Measurements from ENCODE around the gene CYB5B. TPM values are rescaled to one million over a fixed set of nuclear protein-coding genes. Genes with fewer than 3 reads are reported as not detected.

The CYB5B gene
- total RNA-seq, 1 donor from 2014 or later, result 124 TPM

DNA sequence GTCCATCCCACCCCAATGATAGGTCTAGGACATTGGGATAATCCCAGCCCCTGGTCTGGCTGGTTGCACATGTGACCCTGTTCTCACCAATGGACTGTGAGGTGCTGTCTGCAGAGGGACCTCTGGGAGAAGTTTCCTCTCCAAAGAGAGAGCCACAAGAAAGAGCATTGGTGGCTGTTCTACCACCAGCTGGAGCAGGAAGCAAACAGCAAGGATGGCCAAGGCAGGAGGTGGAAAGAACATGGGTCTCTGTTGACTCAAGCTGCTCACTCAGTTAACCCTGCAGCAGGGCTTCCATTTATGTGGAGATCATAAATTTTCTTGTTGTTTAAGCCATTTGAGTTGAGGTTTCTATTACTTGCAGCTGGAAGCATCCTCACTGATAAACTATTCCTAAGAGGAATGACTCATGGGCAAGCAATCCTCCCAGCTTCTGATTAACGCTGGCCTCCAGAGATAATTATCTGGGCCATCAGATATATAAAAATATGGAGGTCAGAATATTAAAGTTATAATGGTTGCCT, 52.6 kb downstream of the CYB5B start:
- no peak for TF ChIP-seq CTCF (IDR thresholded peaks at IDR 0.05; ENCODE audit: partially characterized antibody, unreplicated experiment)
- no peak overlapping the region for H3K27ac Mint-ChIP-seq (ENCODE audit: unreplicated experiment)
- H3K4me1 Mint-ChIP-seq (ENCODE audit: low read depth, unreplicated experiment), result peaks cover 4% of the 10 kb centered on the region
- H3K36me3 Mint-ChIP-seq (ENCODE audit: unreplicated experiment), result no peaks in the 10 kb centered on the region
- H3K4me3 Mint-ChIP-seq (ENCODE audit: unreplicated experiment), result no peak overlapping the region
- peaks cover 4% of the 10 kb centered on the region for H3K27me3 Mint-ChIP-seq (ENCODE audit: unreplicated experiment)
- no peak for DNase-seq
- no peaks in the 10 kb centered on the region for H3K9me3 Mint-ChIP-seq (ENCODE audit: unreplicated experiment)

DNA sequence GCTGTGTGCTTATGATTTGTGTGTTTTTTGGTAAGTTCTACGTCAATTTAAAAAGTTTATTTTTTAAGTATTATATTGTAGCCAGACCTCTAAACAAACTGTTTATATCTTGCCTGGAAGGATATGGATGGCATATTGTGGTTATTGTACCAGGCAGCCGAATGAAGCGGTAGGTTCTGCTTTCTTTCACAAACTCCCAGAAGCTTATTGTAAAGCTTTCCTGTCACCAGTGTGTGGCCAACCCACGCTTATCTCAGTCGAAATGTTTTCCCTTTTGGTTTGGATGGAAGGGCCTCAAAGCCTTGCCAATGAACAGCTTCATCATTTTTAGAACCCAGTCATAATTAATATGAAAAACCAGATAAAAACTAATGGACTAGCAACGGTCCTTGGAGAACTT, 53.1 kb downstream of the CYB5B start:
- Mint-ChIP-seq H3K27ac (ENCODE audit: unreplicated experiment) (no peak overlapping the region), H3K27me3 (ENCODE audit: unreplicated experiment) (peaks cover 4% of the 10 kb centered on the region), H3K4me3 (ENCODE audit: unreplicated experiment) (no peak overlapping the region), H3K9me3 (ENCODE audit: unreplicated experiment) (peaks cover under 1% of the 10 kb centered on the region), H3K4me1 (ENCODE audit: low read depth, unreplicated experiment) (peaks cover 9% of the 10 kb centered on the region), H3K36me3 (ENCODE audit: unreplicated experiment) (no peaks in the 10 kb centered on the region)
- TF ChIP-seq CTCF (IDR thresholded peaks at IDR 0.05; ENCODE audit: partially characterized antibody, unreplicated experiment), result no peak
- no peak for DNase-seq

DNA sequence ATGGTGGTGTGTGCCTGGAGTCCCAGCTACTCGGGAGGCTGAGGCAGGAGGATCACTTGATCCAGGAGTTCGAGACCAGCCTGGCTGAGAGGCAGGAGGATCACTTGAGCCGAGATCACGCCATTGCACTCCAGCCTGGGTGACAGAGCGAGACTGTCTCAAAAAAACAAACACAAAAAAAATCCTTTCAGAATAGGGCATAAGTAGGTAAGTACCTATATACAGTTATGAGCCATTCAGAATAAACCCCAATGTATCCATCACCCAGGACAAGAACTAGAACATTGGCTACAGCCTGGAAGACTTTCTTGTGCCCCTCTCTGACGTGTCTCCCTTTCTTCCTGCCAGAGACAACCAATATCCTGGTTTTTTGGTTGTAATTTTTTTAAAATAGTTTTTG, 54.3 kb downstream of the CYB5B start:
- Mint-ChIP-seq H3K4me1 (ENCODE audit: low read depth, unreplicated experiment) (peaks cover 13% of the 10 kb centered on the region), H3K9me3 (ENCODE audit: unreplicated experiment) (peaks cover 4% of the 10 kb centered on the region), H3K27me3 (ENCODE audit: unreplicated experiment) (peaks cover 4% of the 10 kb centered on the region), H3K36me3 (ENCODE audit: unreplicated experiment) (no peaks in the 10 kb centered on the region), H3K4me3 (ENCODE audit: unreplicated experiment) (no peak overlapping the region), H3K27ac (ENCODE audit: unreplicated experiment) (no peak overlapping the region)
- DNase-seq, result no peak
- TF ChIP-seq CTCF (IDR thresholded peaks at IDR 0.05; ENCODE audit: partially characterized antibody, unreplicated experiment), result no peak

- H3K36me3 Mint-ChIP-seq (ENCODE audit: unreplicated experiment), result no peaks in the 10 kb centered on the region
- no peak overlapping the region for H3K27ac Mint-ChIP-seq (ENCODE audit: unreplicated experiment)
- TF ChIP-seq CTCF (IDR thresholded peaks at IDR 0.05; ENCODE audit: partially characterized antibody, unreplicated experiment), result no peak
- H3K4me3 Mint-ChIP-seq (ENCODE audit: unreplicated experiment), result no peak overlapping the region
- H3K4me1 Mint-ChIP-seq (ENCODE audit: low read depth, unreplicated experiment), result peaks cover 13% of the 10 kb centered on the region
- H3K27me3 Mint-ChIP-seq (ENCODE audit: unreplicated experiment), result peaks cover 4% of the 10 kb centered on the region
- no peak for DNase-seq
- H3K9me3 Mint-ChIP-seq (ENCODE audit: unreplicated experiment), result peaks cover 4% of the 10 kb centered on the region
Measured at GRCh38 chr16:69479775-69480174, 55.4 kb downstream of the CYB5B start.

GRCh38 chr16:69481901-69482341, 57.5 kb downstream of the CYB5B start:
- Mint-ChIP-seq H3K4me1 (ENCODE audit: low read depth, unreplicated experiment) (peaks cover 13% of the 10 kb centered on the region), H3K4me3 (ENCODE audit: unreplicated experiment) (peak overlapping the region; percentile 61), H3K9me3 (ENCODE audit: unreplicated experiment) (peaks cover 4% of the 10 kb centered on the region), H3K27ac (ENCODE audit: unreplicated experiment) (peak overlapping the region; percentile 88), H3K27me3 (ENCODE audit: unreplicated experiment) (peaks cover 4% of the 10 kb centered on the region), H3K36me3 (ENCODE audit: unreplicated experiment) (no peaks in the 10 kb centered on the region)
- TF ChIP-seq CTCF (IDR thresholded peaks at IDR 0.05; ENCODE audit: partially characterized antibody, unreplicated experiment), result no peak
- no peak for DNase-seq

Data from glutamatergic neuron (in vitro differentiated cells).